ENCODE measurements around the gene BARX1. TPM values are rescaled to one million over a fixed set of nuclear protein-coding genes. Genes with fewer than 3 reads are reported as not detected.
A peak's percentile ranks its signal among the peaks of the same experiment; 100 is the strongest.

The BARX1 gene
- total RNA-seq, 2 experiments from 2014 or later = 0.20 to 0.28 TPM

DNA sequence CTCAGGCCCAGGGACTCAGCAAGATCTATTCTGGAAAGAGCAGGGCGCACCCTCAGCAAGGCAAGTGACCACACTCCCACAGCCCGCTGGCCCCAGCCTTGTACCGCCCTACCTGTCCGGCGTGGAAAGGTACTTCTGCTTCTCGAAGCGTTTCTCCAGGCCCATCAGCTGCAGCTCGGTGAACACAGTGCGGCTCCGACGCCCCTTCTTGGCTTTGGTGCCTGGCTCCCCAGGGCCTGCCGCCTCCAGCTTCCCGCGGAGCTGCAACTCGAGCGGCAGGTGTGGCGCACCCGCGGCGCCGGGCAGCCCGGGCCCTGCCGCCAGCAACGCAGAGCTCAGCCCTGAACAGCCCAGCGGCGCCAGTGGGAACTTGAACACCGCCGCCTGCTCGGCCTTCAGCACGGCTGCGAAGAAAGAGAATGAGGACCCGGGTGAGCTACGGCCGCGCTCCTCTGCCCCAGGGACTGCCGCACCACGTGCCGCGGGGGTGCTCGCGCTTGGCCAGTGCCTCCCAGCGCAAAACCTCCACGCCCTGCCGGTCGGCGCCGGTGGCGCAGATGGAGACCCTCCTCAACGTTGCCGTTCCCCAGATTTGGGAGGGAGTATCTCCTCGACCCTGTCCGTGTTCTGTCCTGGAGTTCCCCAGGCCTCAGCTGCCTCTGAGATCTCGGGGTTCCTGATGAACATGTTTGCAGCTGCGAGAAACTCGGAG lies 2.2 kb downstream of the BARX1 start:
- Mint-ChIP-seq H3K36me3 (ENCODE audit: low read depth) (peaks cover 19% of the 10 kb centered on the region), H3K4me3 (peak overlapping the region; percentile 39), H3K27me3 (peaks cover 78% of the 10 kb centered on the region), H3K4me1 (peaks cover 37% of the 10 kb centered on the region), H3K9me3 (peaks cover 2% of the 10 kb centered on the region), H3K27ac (no peak overlapping the region)
- ChIA-PET POLR2A (no interaction called here), CTCF (no interaction called here)
- no peak for DNase-seq

DNA sequence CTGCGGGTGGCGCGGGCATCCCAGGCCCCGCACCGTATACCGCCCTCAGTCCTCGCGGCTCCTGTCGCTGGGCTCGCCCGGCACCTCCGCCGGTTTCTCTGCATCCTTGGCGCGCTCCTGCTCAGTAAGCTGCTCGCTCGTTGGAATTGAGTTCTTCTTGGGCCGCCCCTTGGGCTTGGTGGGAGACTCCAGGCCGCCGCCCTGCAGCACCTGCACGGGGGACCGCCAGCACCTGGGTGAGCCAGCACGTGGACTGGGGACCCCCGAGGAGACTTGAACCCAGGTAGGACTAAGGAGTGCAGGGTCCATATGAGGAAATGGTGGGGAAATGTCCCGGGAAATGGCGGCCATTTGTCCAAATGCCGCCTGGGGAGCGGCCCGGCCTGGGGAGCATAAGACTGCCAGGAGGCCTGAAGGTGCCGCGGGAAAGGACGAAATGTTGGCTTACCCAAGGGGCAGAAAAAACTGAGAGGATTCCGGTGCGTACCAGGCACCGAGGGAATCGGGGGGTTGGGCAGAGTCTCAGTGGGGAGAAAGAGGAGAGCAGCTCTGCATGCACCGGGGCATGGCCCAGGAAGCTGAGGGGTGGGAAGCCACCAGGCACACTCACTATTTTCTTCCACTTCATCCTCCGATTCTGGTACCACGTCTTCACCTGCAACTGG lies 2.9 kb downstream of the BARX1 start:
- Mint-ChIP-seq H3K27ac (no peak overlapping the region), H3K36me3 (ENCODE audit: low read depth) (peaks cover 19% of the 10 kb centered on the region), H3K9me3 (peaks cover 2% of the 10 kb centered on the region), H3K4me3 (no peak overlapping the region), H3K4me1 (peaks cover 37% of the 10 kb centered on the region), H3K27me3 (peaks cover 77% of the 10 kb centered on the region)
- POLR2A ChIA-PET = no interaction called here
- CTCF ChIA-PET = no interaction called here
- DNase-seq = no peak

DNA sequence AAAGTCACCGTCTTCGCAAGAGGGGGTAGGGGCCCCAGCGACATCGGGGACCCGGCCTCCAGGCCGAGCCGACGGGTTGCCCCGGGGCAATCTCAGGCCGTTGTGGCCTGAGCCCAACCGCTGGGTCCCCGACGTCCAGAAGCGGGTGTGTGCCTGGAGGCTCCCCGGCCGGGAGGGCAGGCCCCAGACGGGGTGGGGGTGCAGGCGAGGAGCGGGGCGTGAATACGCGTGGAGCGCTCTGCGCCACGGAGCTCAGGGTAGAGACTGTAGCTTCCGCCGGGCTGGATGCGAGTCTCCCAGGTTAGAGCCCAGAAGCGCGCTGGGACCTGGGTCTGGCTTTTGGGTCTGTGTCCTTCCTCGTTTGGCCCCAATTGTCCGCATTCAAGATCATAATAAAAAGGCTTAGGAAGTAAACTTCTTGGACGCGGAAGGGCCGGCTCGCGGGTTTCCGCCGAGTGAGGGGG lies 3.5 kb downstream of the BARX1 start:
- H3K27me3 Mint-ChIP-seq = peaks cover 79% of the 10 kb centered on the region
- H3K27ac Mint-ChIP-seq = no peak overlapping the region
- H3K4me3 Mint-ChIP-seq = no peak overlapping the region
- peaks cover 37% of the 10 kb centered on the region for H3K4me1 Mint-ChIP-seq
- no peak for DNase-seq
- ChIA-PET CTCF (no interaction called here), POLR2A (no interaction called here)
- H3K9me3 Mint-ChIP-seq = peaks cover 2% of the 10 kb centered on the region
- H3K36me3 Mint-ChIP-seq (ENCODE audit: low read depth) = peaks cover 19% of the 10 kb centered on the region

DNA sequence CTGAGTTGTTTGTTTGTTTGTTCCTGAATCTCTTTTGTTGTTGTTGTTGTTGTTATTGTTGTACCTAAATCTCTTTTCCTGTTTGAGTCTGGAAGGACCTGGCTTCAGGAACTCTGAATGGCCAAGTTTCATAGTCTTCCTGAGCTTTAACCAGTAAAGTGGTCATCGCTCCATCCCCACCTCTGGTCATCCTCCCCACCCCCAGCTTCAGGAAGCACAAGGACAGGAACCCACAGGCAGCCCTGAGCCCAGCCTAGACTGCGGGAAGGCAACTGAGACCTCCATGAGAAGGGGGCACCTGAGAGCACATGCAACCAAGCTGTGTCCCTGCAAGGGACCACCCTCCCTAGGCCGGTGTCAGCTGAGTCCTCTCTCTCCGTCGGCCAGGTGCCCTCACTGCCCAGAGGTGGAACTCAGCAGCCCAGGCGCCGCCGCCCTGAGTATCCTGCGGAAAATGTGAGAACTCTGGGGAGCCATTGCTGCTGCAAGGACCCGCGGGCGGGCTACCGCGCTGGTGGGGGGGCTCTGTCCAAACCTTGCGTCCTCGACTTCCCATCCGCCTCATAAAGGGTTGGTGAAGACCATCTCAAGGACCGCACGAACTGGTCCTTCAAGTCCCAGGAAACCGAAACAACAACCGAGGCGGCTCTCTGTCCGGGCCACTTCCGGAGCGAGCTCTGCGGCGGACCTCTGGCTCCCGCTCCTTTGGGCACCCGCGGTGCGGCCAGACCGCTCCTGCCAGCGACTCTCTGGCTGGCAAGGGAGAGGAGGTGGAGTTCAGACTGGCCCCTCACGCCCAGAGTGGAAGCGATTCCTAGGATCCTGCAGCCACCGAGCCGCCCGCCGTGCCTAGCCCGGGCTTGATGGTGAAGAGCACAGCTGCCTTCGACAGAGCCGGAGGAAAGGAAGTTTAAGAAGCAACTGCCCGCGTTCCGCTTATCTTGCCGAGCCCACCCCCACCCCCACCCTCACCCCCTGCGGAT lies 4.2 kb downstream of the BARX1 start:
- DNase-seq = no peak
- Mint-ChIP-seq H3K27ac (no peak overlapping the region), H3K4me3 (peak overlapping the region; percentile 51), H3K27me3 (peaks cover 79% of the 10 kb centered on the region), H3K9me3 (peaks cover 2% of the 10 kb centered on the region), H3K4me1 (peaks cover 43% of the 10 kb centered on the region), H3K36me3 (ENCODE audit: low read depth) (peaks cover 19% of the 10 kb centered on the region)
- ChIA-PET POLR2A (no interaction called here), CTCF (interaction anchor here (0.9 kb wide), 1 partner anchor 12 kb away, joined by 3 read pairs; no protein-coding TSS in a partner anchor)

DNA sequence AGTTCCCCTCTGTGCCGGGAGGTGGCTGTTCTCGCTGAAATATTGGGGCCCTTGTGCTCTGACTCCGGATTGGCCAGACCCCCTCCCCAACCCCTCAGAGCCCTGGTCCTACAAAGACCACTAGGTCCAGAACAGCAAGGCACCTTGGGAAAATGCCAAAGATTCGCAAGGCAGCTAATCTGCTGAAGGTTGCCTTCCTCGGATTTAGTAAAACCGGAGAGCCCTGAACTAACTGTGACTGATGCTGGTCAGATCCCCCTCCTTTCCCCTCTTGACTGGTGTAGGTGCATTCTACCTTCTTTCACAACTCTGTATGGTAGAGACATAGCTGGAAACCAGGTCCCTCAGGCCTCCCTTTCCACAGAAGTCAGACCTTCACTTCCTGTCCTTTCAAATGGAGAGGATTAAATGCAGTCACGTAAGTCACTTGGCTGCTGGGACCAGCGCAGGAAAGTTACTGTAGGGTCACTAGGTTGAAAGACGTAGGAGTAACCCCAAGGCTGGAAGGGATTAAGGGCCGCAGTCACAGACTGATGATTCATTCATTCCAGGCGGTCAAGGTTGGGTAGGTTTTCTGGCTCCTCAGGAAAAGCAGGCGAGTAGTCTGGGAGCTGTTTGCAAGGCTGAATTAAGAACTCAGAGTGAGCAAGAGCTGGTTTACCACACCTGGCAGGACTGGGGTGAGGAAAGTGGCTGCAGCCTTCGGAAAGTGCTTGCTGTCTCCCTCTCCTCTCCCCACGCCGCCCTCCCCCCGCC lies 5.3 kb downstream of the BARX1 start:
- ChIA-PET CTCF (interaction anchor here (0.9 kb wide), 1 partner anchor 13 kb away, joined by 3 read pairs; no protein-coding TSS in a partner anchor), POLR2A (no interaction called here)
- DNase-seq = no peak
- Mint-ChIP-seq H3K36me3 (ENCODE audit: low read depth) (peaks cover 16% of the 10 kb centered on the region), H3K27me3 (peaks cover 82% of the 10 kb centered on the region), H3K4me3 (no peak overlapping the region), H3K9me3 (peaks cover 2% of the 10 kb centered on the region), H3K4me1 (peaks cover 47% of the 10 kb centered on the region), H3K27ac (no peak overlapping the region)

DNA sequence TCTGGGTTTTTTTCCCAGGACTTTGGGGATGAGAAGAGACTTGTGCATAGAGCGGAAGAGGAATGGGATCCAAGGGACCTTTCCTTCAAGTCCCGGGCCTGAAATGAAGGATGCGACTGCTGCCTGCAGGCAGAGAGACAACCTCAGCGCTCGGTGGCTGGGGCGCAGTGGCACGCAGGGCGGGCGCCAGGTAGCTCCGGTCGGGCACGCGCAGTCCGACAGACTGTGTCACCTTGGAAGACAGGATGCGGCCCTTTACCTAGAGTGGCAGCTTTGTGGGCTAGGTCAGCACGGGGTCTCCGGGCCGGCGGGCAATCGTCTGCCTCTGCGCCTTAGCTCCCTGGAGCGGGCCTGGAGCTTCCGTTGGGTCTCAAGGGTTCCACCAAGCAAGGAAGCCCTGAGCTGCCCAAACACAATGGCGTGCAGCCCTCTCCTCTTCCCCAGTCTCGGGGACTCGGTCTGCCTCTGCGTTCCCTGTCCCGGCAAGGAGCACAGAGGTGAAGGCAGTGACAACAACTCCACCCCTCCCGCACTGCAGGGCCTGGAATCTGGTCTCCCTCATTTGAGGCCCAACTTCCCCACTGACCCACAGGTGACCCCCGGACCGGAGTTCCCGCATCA lies 6.0 kb downstream of the BARX1 start:
- no peak overlapping the region for H3K4me3 Mint-ChIP-seq
- ChIA-PET POLR2A (no interaction called here), CTCF (interaction anchor here (1.5 kb wide), 1 partner anchor 15 kb away, joined by 5 read pairs; no protein-coding TSS in a partner anchor)
- H3K27ac Mint-ChIP-seq = no peak overlapping the region
- peaks cover 89% of the 10 kb centered on the region for H3K27me3 Mint-ChIP-seq
- H3K9me3 Mint-ChIP-seq = peaks cover 2% of the 10 kb centered on the region
- DNase-seq = no peak
- peaks cover 16% of the 10 kb centered on the region for H3K36me3 Mint-ChIP-seq (ENCODE audit: low read depth)
- H3K4me1 Mint-ChIP-seq = peaks cover 47% of the 10 kb centered on the region

DNA sequence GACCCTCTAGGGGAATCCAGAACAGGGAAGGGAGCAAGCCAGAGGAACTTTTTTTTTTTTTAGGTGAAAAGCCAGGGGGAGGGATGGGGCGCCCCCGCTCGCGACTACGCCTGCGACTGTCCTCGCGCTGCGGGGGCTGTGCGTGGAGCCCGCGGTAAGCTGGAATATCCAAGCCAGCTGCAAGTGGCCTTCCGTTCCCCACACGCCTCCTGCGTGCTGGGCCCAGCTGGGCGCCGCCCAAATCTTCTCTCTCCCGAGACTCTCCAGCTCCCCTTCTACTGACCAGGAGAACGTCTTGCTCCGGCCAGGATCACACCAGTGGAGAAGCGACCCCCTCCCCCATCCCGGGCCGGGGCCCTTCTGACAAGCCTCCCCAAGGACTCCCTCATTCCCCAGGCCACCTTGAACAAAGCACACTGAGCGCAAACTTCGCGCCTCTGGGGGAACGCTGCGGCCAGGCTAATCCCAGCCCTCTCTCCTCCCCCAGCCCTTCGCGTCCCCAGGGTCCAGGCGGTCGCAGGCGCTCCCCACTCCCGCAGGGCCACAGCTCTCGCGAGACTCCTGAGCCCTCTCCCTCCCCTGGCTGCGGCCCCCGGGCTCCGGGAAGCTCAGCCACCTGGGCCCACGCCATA lies 6.6 kb downstream of the BARX1 start:
- peaks cover 11% of the 10 kb centered on the region for H3K36me3 Mint-ChIP-seq (ENCODE audit: low read depth)
- peaks cover 2% of the 10 kb centered on the region for H3K9me3 Mint-ChIP-seq
- peaks cover 90% of the 10 kb centered on the region for H3K27me3 Mint-ChIP-seq
- peaks cover 42% of the 10 kb centered on the region for H3K4me1 Mint-ChIP-seq
- ChIA-PET POLR2A (no interaction called here), CTCF (interaction anchor here (1.5 kb wide), 1 partner anchor 15 kb away, joined by 5 read pairs; no protein-coding TSS in a partner anchor)
- H3K4me3 Mint-ChIP-seq = no peak overlapping the region
- DNase-seq = no peak
- no peak overlapping the region for H3K27ac Mint-ChIP-seq

DNA sequence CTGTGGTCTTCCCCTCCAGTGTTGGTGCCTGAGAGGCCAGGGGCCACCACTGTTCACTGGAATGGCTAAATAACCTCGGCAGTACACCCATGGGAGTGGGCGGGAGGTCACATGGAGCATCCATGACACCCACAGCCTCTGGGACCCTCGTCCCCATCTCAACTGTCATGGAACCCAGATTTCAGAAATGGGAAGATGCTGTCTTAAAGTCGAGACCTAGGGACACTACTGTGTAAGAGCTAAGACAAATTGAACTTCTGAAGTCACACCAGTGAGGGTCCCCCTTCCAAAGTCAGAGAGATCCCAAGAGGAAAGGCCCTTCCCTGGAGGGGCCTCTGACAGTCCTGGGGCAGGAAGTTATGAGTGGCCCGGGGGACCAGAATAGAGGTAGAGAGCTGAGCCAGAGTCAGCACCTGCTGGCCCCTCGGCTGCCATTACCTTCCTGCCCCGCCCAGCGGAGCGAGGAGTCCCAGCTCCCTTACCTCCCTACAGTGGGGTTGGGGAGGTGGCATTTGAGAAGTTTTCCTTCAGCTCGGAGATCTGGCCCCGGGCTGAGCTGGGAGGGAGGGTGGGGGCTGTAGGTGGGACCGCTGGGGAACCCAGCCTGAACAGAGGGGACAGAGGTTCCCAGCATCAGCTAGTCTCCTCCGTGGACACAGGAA lies 7.6 kb downstream of the BARX1 start:
- Mint-ChIP-seq H3K27me3 (peaks cover 89% of the 10 kb centered on the region), H3K4me3 (no peak overlapping the region), H3K27ac (no peak overlapping the region), H3K9me3 (peaks cover 2% of the 10 kb centered on the region), H3K36me3 (ENCODE audit: low read depth) (peaks cover 8% of the 10 kb centered on the region), H3K4me1 (peaks cover 35% of the 10 kb centered on the region)
- CTCF ChIA-PET = interaction anchor here (1.0 to 1.5 kb wide), 2 partner anchors 16 to 34 kb away, joined by 3 to 5 read pairs; no protein-coding TSS in a partner anchor
- no peak for DNase-seq
- POLR2A ChIA-PET = no interaction called here

DNA sequence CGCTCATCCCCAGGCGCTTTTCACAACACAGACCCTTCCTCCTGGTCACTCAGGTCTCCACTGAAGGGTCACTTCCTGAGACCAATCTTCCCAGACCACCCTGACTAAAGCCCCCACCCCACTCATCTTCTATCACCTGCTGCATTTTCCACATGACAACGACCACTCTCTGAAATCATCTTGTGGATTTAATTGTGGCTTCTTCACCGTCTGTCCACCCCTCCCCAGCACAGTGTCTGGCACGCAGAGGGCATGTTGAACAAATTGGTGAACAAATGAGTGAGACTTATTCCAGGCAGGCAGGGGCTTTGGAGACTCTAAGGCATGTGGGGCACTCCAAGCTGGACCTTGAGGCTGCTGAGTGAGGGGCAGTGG lies 8.8 kb downstream of the BARX1 start:
- ChIA-PET POLR2A (no interaction called here), CTCF (interaction anchor here (0.7 to 1.0 kb wide), 2 partner anchors 9 to 32 kb away, joined by 3 read pairs; no protein-coding TSS in a partner anchor)
- no peak for DNase-seq
- H3K9me3 Mint-ChIP-seq = peaks cover 2% of the 10 kb centered on the region
- no peak overlapping the region for H3K27ac Mint-ChIP-seq
- peaks cover 90% of the 10 kb centered on the region for H3K27me3 Mint-ChIP-seq
- no peak overlapping the region for H3K4me3 Mint-ChIP-seq
- peaks cover 8% of the 10 kb centered on the region for H3K36me3 Mint-ChIP-seq (ENCODE audit: low read depth)
- peaks cover 29% of the 10 kb centered on the region for H3K4me1 Mint-ChIP-seq

DNA sequence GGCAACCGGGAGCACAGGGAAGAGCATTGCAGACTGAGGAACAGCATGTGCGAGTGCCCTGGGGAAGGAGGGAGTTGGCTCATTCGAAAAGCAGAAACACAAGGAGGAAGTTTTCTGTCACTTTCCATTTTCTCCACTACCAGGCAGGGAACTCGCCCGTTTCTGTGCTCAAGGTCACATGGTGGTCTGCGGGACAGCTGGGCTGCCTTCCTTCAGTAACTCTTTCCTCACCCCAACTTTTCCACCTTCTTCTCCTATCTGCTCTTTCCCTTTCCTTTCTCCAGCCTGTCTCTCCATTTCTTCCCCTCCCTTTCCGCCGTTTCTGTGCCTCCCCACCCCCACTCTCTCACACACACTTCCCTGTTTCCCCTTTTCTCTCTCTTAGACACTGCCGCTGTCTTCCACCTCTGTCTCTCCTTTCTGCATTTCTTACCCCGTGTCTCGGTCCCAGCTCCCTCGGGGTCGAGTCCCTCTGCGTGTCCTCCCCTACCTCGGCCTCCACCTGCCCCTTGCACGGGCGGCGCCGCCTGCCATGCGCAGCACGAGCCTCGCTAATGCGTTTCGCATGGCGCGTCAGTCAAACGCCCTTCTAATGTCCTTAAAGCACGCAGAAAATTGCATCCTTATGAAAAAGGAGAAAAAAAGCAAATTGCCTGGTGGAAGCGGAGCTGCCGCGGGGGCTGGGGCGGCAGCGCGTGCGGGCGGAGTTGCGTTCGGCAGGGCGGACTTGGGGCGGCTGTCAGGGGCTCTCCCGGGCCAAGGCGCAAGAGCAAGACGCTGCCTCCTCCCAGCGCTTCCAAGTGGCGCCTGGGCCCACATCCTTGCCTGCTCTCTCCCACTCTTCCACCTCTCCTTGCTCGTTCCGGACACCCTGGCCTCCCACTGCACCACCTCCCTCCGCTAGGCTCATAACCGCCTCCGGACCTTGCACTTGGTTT lies 9.5 kb downstream of the BARX1 start:
- peaks cover 6% of the 10 kb centered on the region for H3K36me3 Mint-ChIP-seq (ENCODE audit: low read depth)
- H3K9me3 Mint-ChIP-seq = peaks cover 2% of the 10 kb centered on the region
- H3K27me3 Mint-ChIP-seq = peaks cover 88% of the 10 kb centered on the region
- ChIA-PET POLR2A (no interaction called here), CTCF (interaction anchor here (0.7 kb wide), 1 partner anchor 9 kb away, joined by 3 read pairs; no protein-coding TSS in a partner anchor)
- H3K4me3 Mint-ChIP-seq = peak overlapping the region; percentile 9
- peaks cover 22% of the 10 kb centered on the region for H3K4me1 Mint-ChIP-seq
- no peak overlapping the region for H3K27ac Mint-ChIP-seq
- DNase-seq = no peak
